SU-DHL-6 (cell line): ENCODE measurements around the gene CBLN3.

Experiments
- H2AFZ ChIP-seq: fragments of 200-600 bp; sonication (generic); 2 replicates; pipeline ENCODE4 v1.6.1; 2014; ENCODE audit warnings: low read depth, mild to moderate bottlenecking, moderate library complexity, mixed read lengths, antibody characterized with exemption, low read length; ENCODE audit not compliant: severe bottlenecking
- H3F3A ChIP-seq: fragments of 200-600 bp; shearing (Covaris generic); 2 replicates; pipeline ENCODE4 v1.6.0; 2016; ENCODE audit warnings: antibody characterized with exemption, mild to moderate bottlenecking; ENCODE audit not compliant: insufficient read depth
- H3K27ac ChIP-seq: fragments of 200-600 bp; sonication (generic); 2 replicates; pipeline ENCODE4 v1.5.1; 2016; ENCODE audit warnings: low read depth, mild to moderate bottlenecking, low read length, moderate library complexity, mixed read lengths
- H3K27me3 ChIP-seq: fragments of 200-600 bp; sonication (generic), shearing (Covaris generic); 2 replicates; pipeline ENCODE4 v1.6.0; 2014; ENCODE audit warnings: mild to moderate bottlenecking, low read length
- H3K36me3 ChIP-seq: fragments of 200-600 bp; sonication (generic); 2 replicates; pipeline ENCODE4 v1.6.1; 2014; ENCODE audit warnings: mild to moderate bottlenecking, low read length, mixed read lengths
- H3K4me2 ChIP-seq: fragments of 300-600, 200-600 bp; shearing (Covaris generic), sonication (generic); 2 replicates; pipeline ENCODE4 v1.6.0; 2014; ENCODE audit warnings: low read length, low read depth, mild to moderate bottlenecking; ENCODE audit not compliant: poor library complexity, severe bottlenecking
- H3K4me3 ChIP-seq: fragments of 200-600 bp; sonication (generic); 2 replicates; pipeline ENCODE4 v1.5.1; 2014; ENCODE audit warnings: antibody characterized with exemption, low read length, mild to moderate bottlenecking, mixed read lengths; ENCODE audit not compliant: insufficient read depth, poor library complexity, severe bottlenecking
- H3K79me2 ChIP-seq: fragments of 200-600 bp; sonication (generic); 2 replicates; pipeline ENCODE4 v1.6.1; 2014; ENCODE audit warnings: mild to moderate bottlenecking, low read length, moderate library complexity; ENCODE audit not compliant: insufficient read depth
- H3K9ac ChIP-seq: fragments of 200-600 bp; sonication (generic); 2 replicates; pipeline ENCODE4 v1.7.0; 2014; ENCODE audit warnings: mild to moderate bottlenecking, low read length
- H3K9me2 ChIP-seq: fragments of 200-600 bp; sonication (generic); replicated peaks from 2 replicates; pipeline ENCODE4 v1.6.1; 2014; ENCODE audit warnings: low read length; ENCODE audit not compliant: insufficient read depth
- H3K9me3 ChIP-seq: fragments of 200-600 bp; sonication (generic); 2 replicates; pipeline ENCODE4 v1.6.1; 2014; ENCODE audit warnings: low read length, mixed read lengths; ENCODE audit not compliant: insufficient read depth
- H4K20me1 ChIP-seq: fragments of 200-600 bp; sonication (generic); 2 replicates; pipeline ENCODE4 v1.6.1; 2014; ENCODE audit warnings: low read depth, mild to moderate bottlenecking, antibody characterized with exemption, low read length, moderate library complexity, mixed read lengths
- CTCF ChIP-seq: fragments of 200-600 bp; sonication (generic); IDR thresholded peaks from one replicate; pipeline ENCODE4 v1.5.1; 2017; ENCODE audit warnings: antibody characterized with exemption, mild to moderate bottlenecking, low read length, moderate library complexity; ENCODE audit not compliant: insufficient read depth, poor library complexity, severe bottlenecking
- EZH2phosphoT487 ChIP-seq: fragments of 200-600 bp; sonication (generic), shearing (Covaris generic); conservative IDR thresholded peaks from 2 replicates; pipeline ENCODE4 v1.6.1; 2018; ENCODE audit warnings: mild to moderate bottlenecking, antibody characterized with exemption, low read length, moderate library complexity, mixed read lengths

Gene CBLN3

GRCh38 chr14:24395609-24396582, 33.6 kb downstream of the CBLN3 start:
- H4K20me1 ChIP-seq: no peaks in the 10 kb centered on the region
- no peaks in the 10 kb centered on the region for H3F3A ChIP-seq
- H3K27me3 ChIP-seq: no peaks in the 10 kb centered on the region
- no peaks in the 10 kb centered on the region for H3K9me2 ChIP-seq
- H3K9ac ChIP-seq: no peak overlapping the region
- no peak overlapping the region for H3K4me3 ChIP-seq
- no peak overlapping the region for H3K27ac ChIP-seq
- H3K4me2 ChIP-seq: no peak overlapping the region
- H3K36me3 ChIP-seq: no peaks in the 10 kb centered on the region
- H3K9me3 ChIP-seq: no peaks in the 10 kb centered on the region
- no peak overlapping the region for H2AFZ ChIP-seq
- no peaks in the 10 kb centered on the region for H3K79me2 ChIP-seq
- TF ChIP-seq CTCF: no peak

GRCh38 chr14:24394275-24394674, 35.2 kb downstream of the CBLN3 start:
- H3F3A ChIP-seq: no peaks in the 10 kb centered on the region
- no peaks in the 10 kb centered on the region for H3K9me3 ChIP-seq
- no peak overlapping the region for H3K4me2 ChIP-seq
- H3K36me3 ChIP-seq: no peaks in the 10 kb centered on the region
- H3K27ac ChIP-seq: no peak overlapping the region
- no peaks in the 10 kb centered on the region for H3K9me2 ChIP-seq
- no peak overlapping the region for H2AFZ ChIP-seq
- no peaks in the 10 kb centered on the region for H4K20me1 ChIP-seq
- H3K9ac ChIP-seq: no peak overlapping the region
- TF ChIP-seq CTCF: no peak
- TF ChIP-seq EZH2phosphoT487: no peak
- H3K4me3 ChIP-seq: no peak overlapping the region
- no peaks in the 10 kb centered on the region for H3K79me2 ChIP-seq
- no peaks in the 10 kb centered on the region for H3K27me3 ChIP-seq

GRCh38 chr14:24392325-24393091, 37.0 kb downstream of the CBLN3 start:
- Histone ChIP-seq H3K27me3 (no peaks in the 10 kb centered on the region), H4K20me1 (no peaks in the 10 kb centered on the region), H3K4me2 (no peak overlapping the region), H3K9ac (no peak overlapping the region), H3K9me2 (no peaks in the 10 kb centered on the region), H3K27ac (no peak overlapping the region), H3K4me3 (no peak overlapping the region), H3F3A (no peaks in the 10 kb centered on the region), H3K9me3 (no peaks in the 10 kb centered on the region), H3K36me3 (no peaks in the 10 kb centered on the region), H2AFZ (no peak overlapping the region), H3K79me2 (no peaks in the 10 kb centered on the region)
- TF ChIP-seq CTCF (no peak), EZH2phosphoT487 (no peak)
